ENCODE measurements around the gene ADA. TPM values are rescaled to one million over a fixed set of nuclear protein-coding genes. Genes with fewer than 3 reads are reported as not detected.

The ADA gene
- total RNA-seq, 4 donors from 2014 or later, result 1.6 to 25.6 (median 5.0) TPM

DNA sequence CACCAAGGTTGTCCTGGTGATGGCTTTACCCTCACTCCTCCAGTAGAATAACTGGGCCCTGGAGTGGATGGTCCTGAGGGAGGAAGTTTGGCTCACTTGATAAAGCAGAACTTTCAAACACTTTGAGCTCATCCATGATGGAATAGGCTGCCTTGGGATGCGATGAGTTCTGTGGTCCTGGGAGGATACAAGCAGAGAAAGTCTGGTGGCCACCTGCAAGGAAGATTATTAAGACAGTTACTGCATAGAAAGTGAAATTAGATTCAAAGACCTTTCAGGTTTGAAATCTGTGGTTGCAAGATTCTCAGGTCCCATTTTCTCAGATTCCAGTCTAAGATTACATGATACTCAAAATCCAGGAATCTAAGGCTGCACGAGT lies 43.8 kb upstream of the ADA start:
- Histone ChIP-seq H3K9me3 (no peaks in the 10 kb centered on the region), H3K4me1 (no peaks in the 10 kb centered on the region), H3K27ac (peak overlapping the region in 1 of 4 donors; percentile 11), H3K36me3 (no peaks in the 10 kb centered on the region), H3K27me3 (no peaks in the 10 kb centered on the region), H3K4me3 (no peak overlapping the region)
- DNase-seq, result no peak
- no peak for TF ChIP-seq POLR2A (IDR thresholded peaks at IDR 0.05)
- TF ChIP-seq, protein P1, sequence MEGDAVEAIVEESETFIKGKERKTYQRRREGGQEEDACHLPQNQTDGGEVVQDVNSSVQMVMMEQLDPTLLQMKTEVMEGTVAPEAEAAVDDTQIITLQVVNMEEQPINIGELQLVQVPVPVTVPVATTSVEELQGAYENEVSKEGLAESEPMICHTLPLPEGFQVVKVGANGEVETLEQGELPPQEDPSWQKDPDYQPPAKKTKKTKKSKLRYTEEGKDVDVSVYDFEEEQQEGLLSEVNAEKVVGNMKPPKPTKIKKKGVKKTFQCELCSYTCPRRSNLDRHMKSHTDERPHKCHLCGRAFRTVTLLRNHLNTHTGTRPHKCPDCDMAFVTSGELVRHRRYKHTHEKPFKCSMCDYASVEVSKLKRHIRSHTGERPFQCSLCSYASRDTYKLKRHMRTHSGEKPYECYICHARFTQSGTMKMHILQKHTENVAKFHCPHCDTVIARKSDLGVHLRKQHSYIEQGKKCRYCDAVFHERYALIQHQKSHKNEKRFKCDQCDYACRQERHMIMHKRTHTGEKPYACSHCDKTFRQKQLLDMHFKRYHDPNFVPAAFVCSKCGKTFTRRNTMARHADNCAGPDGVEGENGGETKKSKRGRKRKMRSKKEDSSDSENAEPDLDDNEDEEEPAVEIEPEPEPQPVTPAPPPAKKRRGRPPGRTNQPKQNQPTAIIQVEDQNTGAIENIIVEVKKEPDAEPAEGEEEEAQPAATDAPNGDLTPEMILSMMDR (IDR thresholded peaks at IDR 0.05), result no peak

GRCh38 chr20:44694159-44694558 lies 42.7 kb upstream of the ADA start:
- no peak overlapping the region for H3K4me3 ChIP-seq
- H3K27ac ChIP-seq, result no peak overlapping the region

DNA sequence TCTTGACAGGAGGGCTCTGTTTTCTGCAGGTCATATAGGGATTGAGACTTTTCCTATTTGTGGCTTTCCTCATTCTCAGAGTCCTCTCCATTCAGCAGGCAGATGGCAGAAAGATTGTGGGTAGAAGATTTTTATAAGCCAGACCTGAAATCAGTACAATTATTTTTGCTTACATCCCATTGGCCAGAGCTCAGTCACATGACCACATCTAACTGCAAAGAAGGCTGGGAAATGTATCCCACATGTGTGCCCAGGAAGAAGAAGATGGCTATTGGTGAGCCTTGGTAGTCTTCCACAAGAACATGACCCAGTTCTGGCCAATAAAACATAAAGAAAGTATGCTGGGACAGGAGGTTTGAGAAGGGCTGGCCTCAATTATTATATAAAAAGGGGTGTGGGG lies 42.1 kb upstream of the ADA start:
- Histone ChIP-seq H3K4me1 (no peaks in the 10 kb centered on the region), H3K36me3 (no peaks in the 10 kb centered on the region), H3K9me3 (no peaks in the 10 kb centered on the region), H3K27me3 (no peaks in the 10 kb centered on the region), H3K27ac (peak overlapping the region in 2 of 4 donors; percentile 25 to 45), H3K4me3 (no peak overlapping the region)
- DNase-seq, result no peak
- TF ChIP-seq POLR2A (IDR thresholded peaks at IDR 0.05), result no peak
- TF ChIP-seq, protein P1 (IDR thresholded peaks at IDR 0.05), result no peak

More at GRCh38 chr20:44694159-44694558, 42.7 kb upstream of the ADA start:
- TF ChIP-seq POLR2A (IDR thresholded peaks at IDR 0.05), result no peak
- TF ChIP-seq, protein P1 (IDR thresholded peaks at IDR 0.05), result no peak
- no peak for DNase-seq
- H3K4me1 ChIP-seq, result no peaks in the 10 kb centered on the region
- H3K36me3 ChIP-seq, result no peaks in the 10 kb centered on the region
- H3K27me3 ChIP-seq, result no peaks in the 10 kb centered on the region
- H3K9me3 ChIP-seq, result no peaks in the 10 kb centered on the region

DNA sequence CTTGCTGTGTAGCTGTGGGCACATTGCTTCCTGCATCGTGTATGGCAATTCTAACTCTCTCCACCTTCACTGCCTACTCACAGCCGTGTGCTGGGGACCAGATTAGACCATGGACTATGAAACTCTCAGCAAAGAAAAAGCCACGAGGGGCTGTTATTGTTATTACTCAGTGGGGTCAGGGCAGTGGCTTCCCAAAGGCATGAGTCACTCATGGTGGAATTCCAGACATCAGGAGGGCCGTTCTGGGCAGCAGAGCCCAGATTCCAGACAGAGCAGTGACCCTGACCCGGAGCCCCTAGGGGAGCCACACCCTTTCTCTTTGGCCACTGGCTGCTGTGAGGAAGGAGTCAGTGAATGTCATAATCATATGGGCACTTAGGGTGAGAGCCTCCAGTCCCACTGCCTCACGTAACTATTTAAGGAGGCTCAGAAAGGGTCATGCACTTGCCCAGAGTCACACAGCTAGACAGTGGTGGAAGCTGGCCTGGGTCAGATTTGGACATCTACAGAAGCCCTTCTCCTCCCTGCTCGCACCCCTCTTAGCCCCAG lies 41.5 kb upstream of the ADA start:
- no peak overlapping the region for H3K4me3 ChIP-seq
- DNase-seq, result peak in 1 of 3 donors; percentile 65

DNA sequence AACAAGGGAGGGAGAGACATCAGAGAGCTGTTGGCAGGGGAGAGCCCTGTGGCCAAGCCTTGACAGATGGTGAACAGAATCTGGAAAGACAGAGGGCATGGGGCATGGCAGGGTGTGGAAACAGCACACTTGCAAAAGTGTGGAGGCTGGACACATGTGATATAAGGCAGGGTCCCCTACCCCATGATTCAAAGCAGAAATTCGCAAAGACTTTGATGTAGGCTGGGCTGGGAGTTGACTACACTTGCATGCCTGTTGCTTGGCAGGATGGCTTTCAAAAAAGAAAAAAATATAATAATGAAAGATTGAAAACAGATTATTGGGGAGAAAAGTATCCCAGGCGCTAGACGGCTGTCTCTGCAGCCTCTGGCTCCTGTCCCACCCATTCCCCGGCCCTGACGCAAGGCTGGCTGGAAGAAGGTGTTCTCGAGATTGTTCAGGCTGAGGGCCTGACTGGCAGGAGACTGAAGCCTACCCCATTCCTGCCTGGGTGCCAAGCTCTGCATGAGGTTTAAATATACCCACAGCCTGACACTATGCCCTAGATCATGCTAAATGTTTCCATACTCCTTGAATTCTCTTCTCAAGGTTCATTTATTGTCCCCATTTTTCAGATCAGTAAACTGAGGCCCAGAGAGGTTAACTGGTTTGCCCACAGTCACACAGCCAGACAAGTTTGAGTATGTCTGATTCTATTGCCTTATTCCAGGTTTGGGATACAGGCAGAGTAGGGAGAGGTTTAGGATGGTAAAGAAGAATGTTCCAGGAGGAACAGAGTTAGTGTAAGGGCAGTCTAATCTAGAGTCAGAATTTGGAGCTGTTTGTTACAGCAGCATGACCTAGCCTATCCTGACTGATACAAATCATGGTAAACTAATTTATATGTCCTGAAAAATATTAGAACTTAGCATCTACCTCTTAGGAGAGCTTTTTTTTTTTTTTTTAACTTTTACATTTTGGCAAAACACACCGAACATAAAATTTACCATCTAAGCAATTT lies 40.2 kb upstream of the ADA start:
- Histone ChIP-seq H3K9me3 (no peaks in the 10 kb centered on the region), H3K27ac (peak overlapping the region in 1 of 4 donors; percentile 8), H3K36me3 (no peaks in the 10 kb centered on the region), H3K4me1 (no peaks in the 10 kb centered on the region), H3K27me3 (no peaks in the 10 kb centered on the region), H3K4me3 (no peak overlapping the region)
- no peak for DNase-seq
- TF ChIP-seq, protein P1 (IDR thresholded peaks at IDR 0.05), result no peak
- no peak for TF ChIP-seq POLR2A (IDR thresholded peaks at IDR 0.05)

More for the DNA sequence above, 41.5 kb upstream of the ADA start:
- no peaks in the 10 kb centered on the region for H3K9me3 ChIP-seq
- H3K36me3 ChIP-seq, result no peaks in the 10 kb centered on the region
- H3K27ac ChIP-seq, result peak overlapping the region; percentile 16 to 55 (median 34)
- no peaks in the 10 kb centered on the region for H3K4me1 ChIP-seq
- TF ChIP-seq, protein P1 (IDR thresholded peaks at IDR 0.05), result no peak
- no peak for TF ChIP-seq POLR2A (IDR thresholded peaks at IDR 0.05)
- no peaks in the 10 kb centered on the region for H3K27me3 ChIP-seq

All from Peyer's patch (tissue), 4 donors.